GM19035 (cell line): ENCODE results near the gene DIP2A.
"Not testable (repeated sequence)": the region's sequence is repeated elsewhere in the genome, so short reads cannot be mapped to it uniquely, and the experiment has no call there.

ENCODE experiments used
- ATAC-seq: cut with Tn5 transposase; IDR thresholded peaks from one replicate; pipeline ENCODE4 v1.9.1; 2021; ENCODE audit not compliant: unreplicated experiment

Gene DIP2A

GRCh38 chr21:46527393-46527792 is 68.7 kb downstream of the DIP2A start:
- not testable (repeated sequence) for ATAC-seq

DNA sequence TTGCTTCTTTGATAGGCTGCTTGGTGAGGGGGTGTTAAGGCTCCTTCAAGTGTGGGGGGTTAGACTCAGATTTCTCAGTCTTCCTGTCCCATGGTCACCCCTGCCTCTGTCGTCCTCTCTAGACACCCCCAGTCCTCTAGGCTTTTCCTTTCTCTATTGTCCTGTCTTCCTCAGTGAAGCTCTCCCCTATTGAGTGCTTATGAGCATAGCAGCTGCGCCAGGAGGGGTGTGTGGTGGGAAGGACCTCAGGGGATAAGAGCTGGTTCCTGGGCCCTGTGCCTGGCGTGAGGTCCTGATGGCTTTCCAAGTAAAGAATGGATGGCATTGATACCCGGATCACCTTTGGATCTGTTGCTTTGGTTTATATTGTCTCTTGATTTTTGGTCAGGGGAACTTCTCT is 69.1 kb downstream of the DIP2A start:
- no peak for ATAC-seq

GRCh38 chr21:46532080-46532479 is 73.4 kb downstream of the DIP2A start:
- no peak for ATAC-seq

GRCh38 chr21:46537026-46537425 is 78.3 kb downstream of the DIP2A start:
- ATAC-seq, result no peak

DNA sequence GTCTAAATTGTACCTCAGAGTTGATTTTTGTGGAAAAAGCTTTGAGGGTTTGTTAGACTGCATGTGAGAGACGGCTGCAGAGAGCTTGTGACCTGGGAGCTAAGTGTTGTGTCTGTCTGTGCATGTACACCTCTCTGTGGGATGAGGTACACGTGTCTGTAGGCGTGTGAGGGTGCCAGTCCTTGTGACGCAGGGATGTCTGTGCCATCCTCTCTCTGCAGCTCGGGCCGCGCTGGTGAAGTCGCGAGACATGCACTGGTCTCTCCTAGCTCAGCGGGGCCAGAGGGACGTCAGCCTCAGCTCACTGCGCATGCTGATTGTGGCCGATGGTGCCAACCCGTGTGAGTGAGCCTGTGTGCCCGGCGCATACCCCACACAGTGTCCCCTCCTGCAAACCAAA is 79.6 kb downstream of the DIP2A start:
- ATAC-seq, result no peak

DNA sequence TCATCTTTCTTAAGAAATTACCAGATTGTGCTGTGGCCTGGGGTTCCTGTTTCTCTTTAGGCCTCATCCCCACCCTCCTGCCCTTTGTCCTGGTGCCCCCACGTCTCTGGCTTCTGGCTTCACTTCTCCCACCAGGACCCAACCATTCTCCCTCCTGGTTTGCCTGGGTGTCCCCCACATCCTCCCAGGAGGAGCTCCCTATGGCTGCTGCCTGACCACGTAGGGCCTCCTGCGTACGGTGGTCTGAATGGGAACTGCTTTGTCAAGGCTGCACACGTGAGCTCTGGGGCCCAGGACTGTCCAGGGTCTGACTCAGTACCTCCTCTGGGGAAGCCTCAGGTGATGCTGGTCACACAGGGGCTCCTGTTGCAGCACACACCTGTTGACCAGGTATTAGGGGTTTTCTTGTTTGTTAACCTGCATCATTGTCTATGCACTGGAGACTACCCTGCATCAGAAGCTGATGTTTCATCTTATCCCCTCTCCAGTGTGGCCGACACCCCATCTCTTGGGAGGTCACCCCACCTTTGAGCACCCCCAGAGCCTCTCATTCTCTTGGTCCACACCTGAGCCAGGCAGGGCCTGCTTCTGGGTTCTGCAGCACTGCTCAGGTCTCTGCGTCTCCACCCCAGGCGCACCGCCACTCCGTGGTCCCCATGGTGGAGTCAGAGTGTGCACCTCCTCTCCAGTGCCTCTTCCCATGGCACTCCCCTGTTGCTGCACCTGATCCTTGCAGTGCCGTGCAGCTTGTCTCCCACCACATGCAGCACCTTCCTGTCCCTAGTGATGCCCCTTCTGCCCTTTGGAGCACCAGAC is 80.4 kb downstream of the DIP2A start:
- no peak for ATAC-seq

- ATAC-seq, result no peak
Observed at GRCh38 chr21:46540087-46540710, 81.5 kb downstream of the DIP2A start.

GRCh38 chr21:46542588-46543124 is 84.0 kb downstream of the DIP2A start:
- ATAC-seq, result no peak

DNA sequence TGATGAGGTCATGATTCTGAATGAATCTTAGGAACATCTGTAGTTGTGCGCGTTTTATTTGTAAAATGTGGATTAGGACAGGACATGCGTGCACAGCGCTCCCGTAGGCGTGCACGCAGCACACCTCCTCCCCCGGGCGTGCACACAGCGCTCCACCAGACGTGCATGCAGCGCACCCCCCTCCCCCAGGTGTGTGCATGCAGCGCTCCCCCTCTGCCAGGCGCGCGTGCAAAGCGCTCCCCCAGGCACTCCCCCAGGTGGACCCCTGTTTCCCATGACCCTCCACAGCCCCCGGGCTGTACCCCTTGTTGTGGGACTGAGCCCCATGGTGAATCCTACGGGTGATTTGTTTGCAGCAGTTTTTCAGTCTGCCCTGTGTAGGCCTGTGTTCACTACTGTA is 84.6 kb downstream of the DIP2A start:
- no peak for ATAC-seq

DNA sequence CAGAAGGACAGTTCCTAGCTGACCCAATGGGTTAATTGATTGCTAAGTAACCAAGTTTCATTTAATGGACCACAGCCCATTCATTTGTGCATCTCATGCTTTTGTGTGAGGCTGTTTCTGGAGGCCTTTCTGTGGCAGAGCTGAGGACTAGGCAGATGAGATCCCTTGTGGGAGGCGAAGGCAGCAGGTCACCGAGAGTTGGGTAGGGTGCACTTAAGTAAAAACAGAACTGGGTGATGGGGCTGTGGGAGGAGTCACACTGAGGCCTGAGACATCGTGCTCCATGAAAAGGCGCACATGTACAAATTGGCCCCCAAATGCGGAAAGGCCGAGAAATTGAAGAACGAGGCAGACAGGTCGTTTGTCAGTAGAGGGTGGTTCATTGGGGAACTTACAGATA is 85.3 kb downstream of the DIP2A start:
- ATAC-seq, result no peak

- no peak for ATAC-seq
Observed at GRCh38 chr21:46544824-46545223, 86.1 kb downstream of the DIP2A start.

GRCh38 chr21:46545363-46545762 is 86.7 kb downstream of the DIP2A start:
- no peak for ATAC-seq

DNA sequence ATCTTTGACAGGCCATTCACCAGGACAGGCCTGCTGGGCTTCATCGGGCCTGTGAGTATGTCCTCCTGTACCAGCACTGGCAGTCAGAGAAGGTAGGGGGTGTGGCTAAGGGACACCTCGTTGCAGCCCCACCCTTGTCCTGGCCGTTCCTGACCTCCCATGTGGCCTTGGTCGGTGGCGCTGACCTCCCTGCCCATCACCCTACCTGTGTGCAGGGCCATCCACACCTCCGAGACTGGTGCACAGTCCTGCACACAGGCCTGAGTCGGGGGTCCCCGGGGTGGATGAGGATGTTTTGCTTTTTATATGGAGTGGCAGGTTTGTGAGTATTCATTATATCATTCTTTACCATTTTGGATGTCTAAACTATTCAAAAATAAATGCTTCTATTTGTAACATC is 87.2 kb downstream of the DIP2A start:
- ATAC-seq, result no peak

DNA sequence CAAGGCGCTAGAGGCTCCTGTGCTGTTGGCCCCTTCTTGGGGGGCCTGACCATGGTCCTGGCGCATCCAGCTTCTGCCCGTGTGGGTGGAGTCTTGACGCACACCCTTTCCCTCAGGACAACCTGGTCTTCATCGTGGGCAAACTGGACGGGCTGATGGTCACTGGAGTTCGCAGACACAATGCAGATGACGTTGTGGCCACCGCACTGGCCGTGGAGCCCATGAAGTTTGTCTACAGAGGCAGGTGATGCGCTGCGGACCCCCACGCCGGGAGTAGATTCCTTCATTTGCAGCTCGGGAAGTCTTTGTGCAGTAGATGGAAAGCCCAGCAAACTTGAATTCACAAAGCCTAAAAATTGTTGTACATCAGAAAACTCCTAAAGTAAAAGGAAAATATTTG is 88.1 kb downstream of the DIP2A start:
- ATAC-seq, result no peak

DNA sequence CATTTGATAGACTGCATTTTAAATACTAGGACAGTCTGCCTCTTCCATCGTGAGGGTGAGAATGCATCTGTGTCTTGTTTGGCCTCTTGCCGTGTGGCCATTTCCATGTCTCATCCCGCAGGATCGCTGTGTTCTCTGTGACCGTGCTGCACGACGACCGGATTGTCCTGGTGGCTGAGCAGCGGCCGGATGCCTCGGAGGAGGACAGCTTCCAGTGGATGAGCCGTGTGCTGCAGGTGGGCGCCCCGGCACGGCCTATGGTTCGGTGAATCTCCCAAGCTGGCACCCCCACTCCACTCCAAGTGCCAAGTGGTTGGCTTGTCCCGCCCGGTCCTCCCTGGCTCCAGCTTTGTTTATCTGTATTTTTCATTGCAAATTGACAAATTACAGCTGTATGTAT is 91.0 kb downstream of the DIP2A start:
- ATAC-seq, result no peak

DNA sequence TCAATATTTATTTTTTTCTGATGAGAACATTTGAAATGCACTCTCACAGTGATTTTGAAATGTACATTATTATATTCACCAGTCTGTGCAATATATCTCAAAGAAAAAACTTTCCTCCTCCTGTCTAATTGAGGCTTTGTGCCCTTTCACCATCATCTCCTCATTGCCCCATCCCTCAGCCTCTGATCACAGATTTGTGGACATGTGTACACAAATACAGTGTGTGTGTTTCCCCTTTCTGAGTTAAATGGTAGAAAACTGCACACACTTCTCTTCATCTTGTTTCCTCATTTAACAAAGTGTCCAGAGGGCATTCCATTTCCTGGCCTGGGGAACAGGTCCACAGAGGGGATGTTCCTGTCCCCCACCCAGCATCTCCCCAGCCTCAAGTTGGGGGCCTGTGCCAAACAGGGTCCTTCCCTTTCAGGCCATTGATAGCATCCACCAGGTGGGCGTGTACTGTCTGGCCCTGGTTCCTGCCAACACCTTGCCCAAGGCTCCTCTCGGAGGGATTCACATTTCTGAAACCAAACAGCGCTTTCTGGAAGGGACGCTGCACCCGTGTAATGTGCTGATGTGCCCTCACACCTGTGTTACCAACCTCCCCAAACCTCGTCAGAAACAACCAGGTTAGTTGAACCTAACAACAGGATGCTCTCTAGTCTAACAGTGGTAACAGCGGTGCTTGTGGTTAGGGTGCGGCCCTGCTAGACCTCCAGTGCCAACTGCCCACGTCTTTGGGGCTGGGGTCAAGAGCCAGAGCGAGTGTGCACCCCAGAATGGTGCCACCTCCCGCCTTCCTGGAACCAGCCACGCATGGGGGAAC is 91.6 kb downstream of the DIP2A start:
- no peak for ATAC-seq

- ATAC-seq, result no peak
Observed at GRCh38 chr21:46551636-46552241, 93.0 kb downstream of the DIP2A start.

GRCh38 chr21:46552274-46552673 is 93.6 kb downstream of the DIP2A start:
- no peak for ATAC-seq

DNA sequence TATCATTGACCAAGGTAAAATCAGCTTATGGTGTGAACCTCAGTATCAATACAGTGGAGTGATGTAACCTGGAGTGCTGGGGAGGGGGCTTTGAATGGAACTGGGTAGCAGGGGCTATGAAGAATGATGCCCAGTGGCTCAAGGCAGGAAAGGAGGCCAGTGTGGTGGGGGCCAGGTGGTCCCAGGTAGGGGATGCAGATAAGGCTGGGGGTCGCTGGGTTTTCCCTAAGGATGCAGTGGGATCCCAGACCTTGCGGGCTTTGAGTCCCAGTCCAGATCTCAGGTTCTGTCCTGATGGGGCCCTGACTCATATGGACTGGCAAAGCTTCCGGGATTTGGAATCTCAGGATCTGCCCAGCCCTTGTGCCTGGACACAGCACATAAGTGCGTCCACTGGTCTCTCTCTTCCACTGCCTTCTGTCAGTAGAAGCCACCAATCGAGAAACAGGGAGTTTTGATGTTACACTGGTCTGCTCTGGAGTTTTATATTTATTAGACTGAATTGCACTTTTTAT is 94.2 kb downstream of the DIP2A start:
- no peak for ATAC-seq

DNA sequence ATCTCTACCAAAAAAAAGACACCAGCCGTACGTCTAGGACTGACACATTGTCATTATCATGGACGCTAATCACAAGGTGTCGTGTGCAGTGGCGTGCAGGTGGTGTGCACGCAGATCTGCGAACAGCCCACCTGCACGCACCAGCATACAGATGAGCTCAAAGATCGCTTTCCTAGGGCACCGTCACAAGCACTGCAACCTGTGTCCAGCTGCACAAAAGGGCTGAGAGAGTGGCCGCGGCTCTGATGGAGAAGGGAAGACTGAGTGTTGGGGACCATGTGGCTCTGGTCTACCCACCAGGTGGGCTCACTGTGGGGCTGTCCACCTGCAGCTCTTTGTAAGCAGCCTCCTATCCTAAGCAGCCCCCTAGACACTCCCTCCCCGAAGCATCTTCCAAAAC is 95.3 kb downstream of the DIP2A start:
- ATAC-seq, result no peak
